DND-41 (cell line): ENCODE data around the gene GNLY.

ENCODE experiments used
- CTCF ChIP-seq: IDR thresholded peaks from 2 replicates; pipeline ENCODE4 v1.5.1; 2012; ENCODE audit warnings: borderline replicate concordance, low read length, moderate library complexity, mild to moderate bottlenecking; ENCODE audit not compliant: poor library complexity, severe bottlenecking; ENCODE audit errors: extremely low read depth
- EZH2 ChIP-seq: IDR thresholded peaks from 3 replicates; pipeline ENCODE4 v1.6.1; 2012; ENCODE audit warnings: borderline replicate concordance, low read depth, mild to moderate bottlenecking, moderate library complexity, low read length, inconsistent platforms; ENCODE audit not compliant: severe bottlenecking

- TF ChIP-seq CTCF (no peak), EZH2 (no peak)
These were observed 43.1 kb upstream of the GNLY start for GRCh38 chr2:85651097-85651496.
